ENCODE measurements around the gene PITRM1.

- TF ChIP-seq POLR2A (IDR thresholded peaks at IDR 0.05; ENCODE audit: low read depth, low read length) (no peak), MAX (IDR thresholded peaks at IDR 0.05; ENCODE audit: insufficient read depth, insufficient read length) (no peak), CTCF (IDR thresholded peaks at IDR 0.05; ENCODE audit: extremely low read depth in 1 of 2, insufficient read depth in 1 of 2, low read depth in 1 of 2, low read length in 2 of 2) (no peak), FOS (IDR thresholded peaks at IDR 0.05; ENCODE audit: borderline replicate concordance, insufficient read depth, low read length) (no peak), POLR2AphosphoS5 (IDR thresholded peaks at IDR 0.05; ENCODE audit: insufficient read depth, low read depth, low read length) (no peak), EZH2 (IDR thresholded peaks at IDR 0.05; ENCODE audit: borderline replicate concordance, low read depth, low read length, severe bottlenecking) (no peak), JUN (IDR thresholded peaks at IDR 0.05; ENCODE audit: borderline replicate concordance, insufficient read depth, insufficient read length, low read depth) (no peak), MYC (IDR thresholded peaks at IDR 0.05; ENCODE audit: low read depth, low read length) (no peak)
Observed at GRCh38 chr10:3105166-3105565, 67.4 kb downstream of the PITRM1 start.

All from endothelial cell of umbilical vein (primary cell).